HG03575 (cell line): ENCODE measurements around the gene ANKRD10.
"Not testable (repeated sequence)": the region's sequence is repeated elsewhere in the genome, so short reads cannot be mapped to it uniquely, and the experiment has no call there.

Source experiments
- ATAC-seq: cut with Tn5 transposase; IDR thresholded peaks from one replicate; pipeline ENCODE4 v1.9.1; 2021; ENCODE audit not compliant: unreplicated experiment, insufficient number of reproducible peaks, low FRiP score; ENCODE audit errors: extremely low read depth

ANKRD10 gene

GRCh38 chr13:110841406-110841805 is 73.5 kb downstream of the ANKRD10 start:
- ATAC-seq = no peak

GRCh38 chr13:110838867-110839538 is 75.9 kb downstream of the ANKRD10 start:
- ATAC-seq = no peak

- no peak for ATAC-seq
Measured at GRCh38 chr13:110838116-110838515, 76.8 kb downstream of the ANKRD10 start.

GRCh38 chr13:110837397-110838061 is 77.3 kb downstream of the ANKRD10 start:
- not testable (repeated sequence) for ATAC-seq

- no peak for ATAC-seq
Measured at GRCh38 chr13:110836605-110836903, 78.3 kb downstream of the ANKRD10 start.

- no peak for ATAC-seq
Measured at GRCh38 chr13:110835721-110836604, 78.9 kb downstream of the ANKRD10 start.

GRCh38 chr13:110834572-110834971 is 80.3 kb downstream of the ANKRD10 start:
- no peak for ATAC-seq

GRCh38 chr13:110832531-110832930 is 82.3 kb downstream of the ANKRD10 start:
- no peak for ATAC-seq

GRCh38 chr13:110832205-110832479 is 82.7 kb downstream of the ANKRD10 start:
- no peak for ATAC-seq

GRCh38 chr13:110831437-110832204 is 83.2 kb downstream of the ANKRD10 start:
- no peak for ATAC-seq

- ATAC-seq = no peak
Measured at GRCh38 chr13:110830800-110831371, 84.0 kb downstream of the ANKRD10 start.

GRCh38 chr13:110830331-110830730 is 84.5 kb downstream of the ANKRD10 start:
- ATAC-seq = no peak

GRCh38 chr13:110829486-110829885 is 85.4 kb downstream of the ANKRD10 start:
- ATAC-seq = no peak

- no peak for ATAC-seq
Measured at GRCh38 chr13:110828705-110829104, 86.2 kb downstream of the ANKRD10 start.
